Stomach (tissue), 4 donors: ENCODE results near the gene HECTD2.

ENCODE experiments used
- EP300 ChIP-seq: sonication (generic); formaldehyde crosslinking; IDR thresholded peaks from one replicate; pipeline ENCODE4 v1.6.1; 2017; ENCODE audit warnings: antibody characterized with exemption
- POLR2A ChIP-seq, 4 donors: fragments of 450-650 bp; IDR thresholded peaks; one replicate each; pipeline ENCODE4 v1.6.1; 2016; ENCODE audit warnings: antibody characterized with exemption in 4 of 4, control low read depth in 2 of 4, mild to moderate bottlenecking in 1 of 4, moderate library complexity in 1 of 4
- TF ChIP-seq, protein P1 (sequence below), 7 experiments: fragments of 450-650 bp in 4 of 7; fragments of 200-600 bp in 3 of 7; sonication (generic) in 3 of 7; IDR thresholded peaks; one replicate each; pipeline ENCODE4 v1.5.1; 2016 to 2019; ENCODE audit warnings: antibody characterized with exemption in 7 of 7, control low read depth in 2 of 7, mild to moderate bottlenecking in 1 of 7

- TF ChIP-seq, protein P1, sequence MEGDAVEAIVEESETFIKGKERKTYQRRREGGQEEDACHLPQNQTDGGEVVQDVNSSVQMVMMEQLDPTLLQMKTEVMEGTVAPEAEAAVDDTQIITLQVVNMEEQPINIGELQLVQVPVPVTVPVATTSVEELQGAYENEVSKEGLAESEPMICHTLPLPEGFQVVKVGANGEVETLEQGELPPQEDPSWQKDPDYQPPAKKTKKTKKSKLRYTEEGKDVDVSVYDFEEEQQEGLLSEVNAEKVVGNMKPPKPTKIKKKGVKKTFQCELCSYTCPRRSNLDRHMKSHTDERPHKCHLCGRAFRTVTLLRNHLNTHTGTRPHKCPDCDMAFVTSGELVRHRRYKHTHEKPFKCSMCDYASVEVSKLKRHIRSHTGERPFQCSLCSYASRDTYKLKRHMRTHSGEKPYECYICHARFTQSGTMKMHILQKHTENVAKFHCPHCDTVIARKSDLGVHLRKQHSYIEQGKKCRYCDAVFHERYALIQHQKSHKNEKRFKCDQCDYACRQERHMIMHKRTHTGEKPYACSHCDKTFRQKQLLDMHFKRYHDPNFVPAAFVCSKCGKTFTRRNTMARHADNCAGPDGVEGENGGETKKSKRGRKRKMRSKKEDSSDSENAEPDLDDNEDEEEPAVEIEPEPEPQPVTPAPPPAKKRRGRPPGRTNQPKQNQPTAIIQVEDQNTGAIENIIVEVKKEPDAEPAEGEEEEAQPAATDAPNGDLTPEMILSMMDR (IDR thresholded peaks at IDR 0.05) = no peak
- no peak for TF ChIP-seq EP300
- TF ChIP-seq POLR2A (IDR thresholded peaks at IDR 0.05) = no peak
Measured at GRCh38 chr10:91512458-91512857, 102.3 kb downstream of the HECTD2 start.
